OCI-LY7 (cell line): ENCODE data around the gene PSMB11. TPM values are rescaled to one million over a fixed set of nuclear protein-coding genes. Genes with fewer than 3 reads are reported as not detected.
A peak's percentile ranks its signal among the peaks of the same experiment; 100 is the strongest.

Experiments
- BruUV-seq: library from RNA; stranded (reverse); fragments of 400-500 nt; replicated peaks from 2 replicates; lab custom pipeline; 2021; lab: Mats Ljungman, UMichigan
- CTCF ChIA-PET: fragments of 300-600 bp; sonication (Branson Sonifier 250); formaldehyde crosslinking; loops from one replicate; lab custom pipeline; 2022; ENCODE audit warnings: antibody characterized with exemption; ENCODE audit not compliant: unreplicated experiment; lab: Charles Lee
- POLR2A ChIA-PET: fragments of 300-600 bp; sonication (Branson Sonifier 250); formaldehyde crosslinking; loops from one replicate; lab custom pipeline; 2022; ENCODE audit warnings: antibody characterized with exemption; lab: Charles Lee
- DNase-seq: peaks from one replicate; pipeline ENCODE4 v3.0.0-alpha.2; 2015; ENCODE audit warnings: low spot score
- H2AFZ ChIP-seq: fragments of 200-600 bp; sonication (generic), shearing (Covaris generic); 2 replicates; pipeline ENCODE4 v1.6.1; 2014; ENCODE audit warnings: mild to moderate bottlenecking, antibody characterized with exemption, low read length, moderate library complexity
- H3K27ac ChIP-seq: fragments of 200-600 bp; sonication (generic); 2 replicates; pipeline ENCODE4 v1.5.1; 2014; ENCODE audit warnings: mixed run types, low read depth, mild to moderate bottlenecking, moderate library complexity, low read length, inconsistent platforms; ENCODE audit not compliant: poor library complexity, severe bottlenecking
- H3K36me3 ChIP-seq: fragments of 200-600 bp; sonication (generic); 2 replicates; pipeline ENCODE4 v1.6.1; 2014; ENCODE audit warnings: mild to moderate bottlenecking, antibody characterized with exemption, low read length, moderate library complexity, mixed read lengths; ENCODE audit not compliant: insufficient read depth
- H3K4me1 ChIP-seq: fragments of 200-600 bp; sonication (generic); 2 replicates; pipeline ENCODE4 v1.5.1; 2014; ENCODE audit warnings: mild to moderate bottlenecking, low read length; ENCODE audit not compliant: insufficient read depth, poor library complexity, severe bottlenecking
- H3K4me2 ChIP-seq: fragments of 200-600 bp; sonication (generic); 2 replicates; pipeline ENCODE4 v1.6.1; 2014; ENCODE audit warnings: mild to moderate bottlenecking, low read length
- H3K4me3 ChIP-seq: fragments of 200-600 bp; sonication (generic); 2 replicates; pipeline ENCODE4 v1.5.1; 2014; ENCODE audit warnings: mild to moderate bottlenecking, low read depth, low read length; ENCODE audit not compliant: poor library complexity, severe bottlenecking
- H3K79me2 ChIP-seq: fragments of 200-600 bp; sonication (generic); 2 replicates; pipeline ENCODE4 v1.6.1; 2016; ENCODE audit warnings: low read depth, mild to moderate bottlenecking, low read length, moderate library complexity, mixed read lengths; ENCODE audit not compliant: insufficient read depth
- H3K9me2 ChIP-seq: fragments of 200-600 bp; sonication (generic); 2 replicates; pipeline ENCODE4 v1.6.1; 2016; ENCODE audit warnings: mild to moderate bottlenecking, low read length, mixed read lengths; ENCODE audit not compliant: insufficient read depth
- H3K9me3 ChIP-seq: fragments of 200-600 bp; sonication (generic); 2 replicates; pipeline ENCODE4 v1.6.1; 2014; ENCODE audit warnings: mild to moderate bottlenecking, mixed run types, low read length, mixed read lengths
- H4K20me1 ChIP-seq: fragments of 200-600 bp; sonication (generic); 2 replicates; pipeline ENCODE4 v1.6.1; 2014; ENCODE audit warnings: mild to moderate bottlenecking, antibody characterized with exemption, low read length, moderate library complexity, mixed read lengths; ENCODE audit not compliant: insufficient read depth
- CTCF ChIP-seq: fragments of 200-600 bp; sonication (generic); conservative IDR thresholded peaks from 2 replicates; pipeline ENCODE4 v1.5.1; 2014; ENCODE audit warnings: mild to moderate bottlenecking, antibody characterized with exemption, low read length, moderate library complexity, mixed read lengths
- EZH2phosphoT487 ChIP-seq: fragments of 200-600 bp; sonication (generic); IDR thresholded peaks from 2 replicates; pipeline ENCODE4 v1.6.1; 2018; ENCODE audit warnings: low read depth, borderline replicate concordance, mild to moderate bottlenecking, mixed run types, antibody characterized with exemption, low read length, moderate library complexity, mixed read lengths
- intact Hi-C: fragments of 100-400 bp; cut with micrococcal nuclease; formaldehyde crosslinking; loops from one replicate; pipeline ENCODE4 v1.10.0; 2022; ENCODE audit not compliant: unreplicated experiment
- total RNA-seq, 2 experiments: library from RNA; depleted of rRNA in 1 of 2; stranded (reverse); fragments of >200 nt in 1 of 2; shearing (Covaris generic) in 1 of 2; gene quantifications; 2 replicates each; pipeline ENCODE4 v1.2.3, GENCODE V29; 2014 to 2022

The PSMB11 gene
- total RNA-seq, 2 experiments from 2014 or later = not detected

- POLR2A ChIA-PET = interaction anchor here (0.5 to 1.7 kb wide), 9 partner anchors 9 to 895 kb away, joined by 3 to 8 read pairs (median 4); partner anchors contain the start of gene CEBPE
- H4K20me1 ChIP-seq = peaks cover 17% of the 10 kb centered on the region
- CTCF ChIA-PET = interaction anchor here (0.6 to 0.9 kb wide), 3 partner anchors 105 to 215 kb away, joined by 3 to 5 read pairs (median 4); partner anchors contain the start of gene BCL2L2
- no peak overlapping the region for H3K27ac ChIP-seq
- no peak overlapping the region for H2AFZ ChIP-seq
- no peaks in the 10 kb centered on the region for H3K9me2 ChIP-seq
- H3K9me3 ChIP-seq = no peaks in the 10 kb centered on the region
- no peak overlapping the region for H3K4me3 ChIP-seq
- TF ChIP-seq CTCF = no peak
- TF ChIP-seq EZH2phosphoT487 = no peak
- H3K36me3 ChIP-seq = peaks cover 72% of the 10 kb centered on the region
- H3K4me2 ChIP-seq = no peak overlapping the region
- H3K4me1 ChIP-seq = peaks cover 14% of the 10 kb centered on the region
- intact Hi-C loops = no loop called here
- no peak for DNase-seq
- H3K79me2 ChIP-seq = peaks cover 42% of the 10 kb centered on the region
- BruUV-seq = no TSS peak
These were observed 49.5 kb downstream of the PSMB11 start for GRCh38 chr14:23091294-23092225.

GRCh38 chr14:23093104-23093503, 51.1 kb downstream of the PSMB11 start:
- no TSS peak for BruUV-seq
- Histone ChIP-seq H3K4me2 (peak overlapping the region; percentile 94), H3K79me2 (peaks cover 56% of the 10 kb centered on the region), H3K9me2 (no peaks in the 10 kb centered on the region), H2AFZ (no peak overlapping the region), H3K9me3 (no peaks in the 10 kb centered on the region), H3K36me3 (peaks cover 68% of the 10 kb centered on the region), H3K4me1 (peaks cover 23% of the 10 kb centered on the region), H3K4me3 (peak overlapping the region; percentile 92), H3K27ac (no peak overlapping the region), H4K20me1 (peaks cover 19% of the 10 kb centered on the region)
- intact Hi-C loops = no loop called here
- DNase-seq = no peak
- ChIA-PET CTCF (no interaction called here), POLR2A (interaction anchor here (0.8 to 1.7 kb wide), 4 partner anchors 12 to 26 kb away, joined by 4 to 8 read pairs (median 4); partner anchors contain the start of gene CEBPE)
- TF ChIP-seq EZH2phosphoT487 (no peak), CTCF (no peak)
